Panc1 (cell line): ENCODE data around the gene POLK. TPM values are rescaled to one million over a fixed set of nuclear protein-coding genes. Genes with fewer than 3 reads are reported as not detected.

Experiments
- ATAC-seq: fragments of 200-7000 bp; cut with Tn5 transposase; 2 replicates; pipeline ENCODE4 v1.9.1; 2020; ENCODE audit warnings: mild to moderate bottlenecking, moderate library complexity
- BruUV-seq: library from RNA; stranded (reverse); fragments of 400-500 nt; replicated peaks from 2 replicates; lab custom pipeline; 2021; lab: Mats Ljungman, UMichigan
- CTCF ChIA-PET: fragments of 300-600 bp; sonication (Branson Sonifier 250); formaldehyde crosslinking; loops from one replicate; lab custom pipeline; 2022; ENCODE audit warnings: antibody characterized with exemption; lab: Charles Lee
- POLR2A ChIA-PET: fragments of 300-600 bp; sonication (Branson Sonifier 250); formaldehyde crosslinking; loops from one replicate; lab custom pipeline; 2022; ENCODE audit warnings: antibody characterized with exemption; lab: Charles Lee
- DNase-seq: peaks from one replicate; pipeline ENCODE4 v3.0.0-alpha.2; 2010; ENCODE audit warnings: low read depth, low spot score
- H3K27ac ChIP-seq: 2 replicates; pipeline ENCODE4 v1.5.1; 2011; ENCODE audit warnings: mild to moderate bottlenecking, low read length, inconsistent platforms
- H3K27me3 ChIP-seq: fragments of 200-500 bp; sonication (Bioruptor generic); 2 replicates; pipeline ENCODE4 v1.6.0; 2014; ENCODE audit warnings: low read length, inconsistent platforms; ENCODE audit not compliant: control insufficient read depth, insufficient read depth
- H3K36me3 ChIP-seq: fragments of 200-500 bp; sonication (Bioruptor generic); 2 replicates; pipeline ENCODE4 v1.5.1; 2014; ENCODE audit warnings: inconsistent platforms, mild to moderate bottlenecking, low read length, moderate library complexity; ENCODE audit not compliant: control insufficient read depth, insufficient read depth
- H3K4me1 ChIP-seq: 2 replicates; pipeline ENCODE4 v1.5.1; 2011; ENCODE audit warnings: inconsistent platforms, mild to moderate bottlenecking, low read length, moderate library complexity; ENCODE audit not compliant: control insufficient read depth, insufficient read depth
- H3K4me3 ChIP-seq, 2 experiments: 2 replicates each; pipeline ENCODE4 v1.5.1; 2011 to 2012; ENCODE audit warnings: low read depth in 2 of 2, low read length in 2 of 2, mild to moderate bottlenecking in 2 of 2, inconsistent platforms in 1 of 2, moderate library complexity in 1 of 2
- H3K9me3 ChIP-seq: fragments of 200-500 bp; sonication (Bioruptor generic); 2 replicates; pipeline ENCODE4 v1.5.1; 2014; ENCODE audit warnings: low read depth, mild to moderate bottlenecking, inconsistent platforms, low read length, moderate library complexity; ENCODE audit not compliant: control insufficient read depth, insufficient read depth
- CTCF ChIP-seq: fragments of 450-650 bp; IDR thresholded peaks from 2 replicates; pipeline ENCODE4 v1.5.1; 2017; ENCODE audit warnings: mild to moderate bottlenecking
- POLR2AphosphoS5 ChIP-seq: IDR thresholded peaks from 2 replicates; pipeline ENCODE4 v1.6.1; 2012; ENCODE audit warnings: mild to moderate bottlenecking, low read depth, low read length, moderate library complexity
- REST ChIP-seq, 2 experiments: IDR thresholded peaks; 2 replicates each; pipeline ENCODE4 v1.6.1; 2011 to 2012; ENCODE audit warnings: low read depth in 2 of 2, control low read depth in 1 of 2, low read length in 1 of 2, mild to moderate bottlenecking in 1 of 2, moderate library complexity in 1 of 2; ENCODE audit not compliant: insufficient read depth in 1 of 2
- SIN3A ChIP-seq: IDR thresholded peaks from 2 replicates; pipeline ENCODE4 v1.6.1; 2012; ENCODE audit warnings: low read depth, mild to moderate bottlenecking, low read length, moderate library complexity, borderline replicate concordance; ENCODE audit not compliant: insufficient read depth
- TCF7L2 ChIP-seq: IDR thresholded peaks from 2 replicates; pipeline ENCODE4 v1.6.1; 2011; ENCODE audit warnings: mild to moderate bottlenecking, low read depth, low read length, inconsistent platforms
- in situ Hi-C: cut with HindIII; loops from 2 replicates; pipeline ENCODE4 v1.10.0; 2016; ENCODE audit warnings: low sequenced_read_pairs, low pct_unique_long_range_greater_than_20kb
- intact Hi-C: fragments of 100-400 bp; cut with micrococcal nuclease; formaldehyde crosslinking; loops from one replicate; pipeline ENCODE4 v1.10.0; 2022; ENCODE audit not compliant: unreplicated experiment
- total RNA-seq: library from RNA; stranded (reverse); gene quantifications from one replicate; pipeline ENCODE4 v1.2.1, GENCODE V29; 2021; ENCODE audit not compliant: unreplicated experiment

The POLK gene
- total RNA-seq, 1 experiment from 2014 or later: 21.3 TPM

GRCh38 chr5:75600535-75600934 is 88.8 kb downstream of the POLK start:
- H3K27me3 ChIP-seq: no peaks in the 10 kb centered on the region
- POLR2A ChIA-PET: no interaction called here
- DNase-seq: no peak
- TF ChIP-seq CTCF (no peak), SIN3A (no peak), POLR2AphosphoS5 (no peak), REST (IDR thresholded peaks at IDR 0.05; ENCODE audit: insufficient read depth in 1 of 2, low read depth in 2 of 2, low read length in 1 of 2) (no peak), TCF7L2 (no peak)
- H3K9me3 ChIP-seq: no peaks in the 10 kb centered on the region
- intact Hi-C loops: no loop called here
- BruUV-seq: no TSS peak
- in situ Hi-C loops: no loop called here
- H3K27ac ChIP-seq: no peak overlapping the region
- CTCF ChIA-PET: no interaction called here
- no peak for ATAC-seq
- H3K36me3 ChIP-seq: peaks cover 6% of the 10 kb centered on the region; the same call in 1 of the 2 replicates
- H3K4me1 ChIP-seq: no peaks in the 10 kb centered on the region
- H3K4me3 ChIP-seq: no peak overlapping the region

- ATAC-seq (no peak), DNase-seq (no peak)
- ChIA-PET POLR2A (no interaction called here), CTCF (no interaction called here)
- BruUV-seq: no TSS peak
- no peak for TF ChIP-seq TCF7L2
- TF ChIP-seq REST (IDR thresholded peaks at IDR 0.05; ENCODE audit: insufficient read depth in 1 of 2, low read depth in 2 of 2, low read length in 1 of 2): no peak
- TF ChIP-seq POLR2AphosphoS5: no peak
- TF ChIP-seq SIN3A: no peak
- TF ChIP-seq CTCF: no peak
- intact Hi-C loops: no loop called here
- H3K9me3 ChIP-seq: no peaks in the 10 kb centered on the region
- H3K36me3 ChIP-seq: peaks cover 6% of the 10 kb centered on the region; the same call in 1 of the 2 replicates
- no peaks in the 10 kb centered on the region for H3K4me1 ChIP-seq
- no peak overlapping the region for H3K27ac ChIP-seq
- in situ Hi-C loops: no loop called here
- H3K27me3 ChIP-seq: no peaks in the 10 kb centered on the region
- no peak overlapping the region for H3K4me3 ChIP-seq
Measured at GRCh38 chr5:75601567-75601966, 89.9 kb downstream of the POLK start.
